Measurements from ENCODE around the gene RPS14. TPM values are rescaled to one million over a fixed set of nuclear protein-coding genes. Genes with fewer than 3 reads are reported as not detected.

The RPS14 gene
- polyA plus RNA-seq, 3 donors from 2014 or later, result 3,321 to 6,011 (median 3,509) TPM

DNA sequence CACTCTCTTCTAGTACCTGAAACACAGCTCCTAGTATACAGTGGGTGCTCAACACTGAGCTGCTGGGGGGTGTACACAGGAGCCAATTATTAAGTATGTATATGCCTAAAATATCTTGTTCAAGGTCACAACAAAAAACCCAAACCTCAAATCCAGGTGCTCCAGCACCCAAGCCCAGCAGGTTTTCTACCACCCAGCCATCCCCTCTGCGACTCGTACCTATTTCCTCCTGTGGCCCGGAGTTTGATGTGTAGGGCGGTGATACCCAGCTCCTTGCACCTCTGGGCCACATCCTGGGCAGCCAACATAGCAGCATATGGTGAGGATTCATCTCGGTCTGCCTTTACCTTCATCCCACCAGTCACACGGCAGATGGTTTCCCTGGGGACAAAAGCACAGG, 3.0 kb downstream of the RPS14 start:
- Mint-ChIP-seq H3K4me1 (peaks cover 41 to 46% of the 10 kb centered on the region in 2 donors), H3K27me3 (ENCODE audit: low read depth in 3 of 3) (peaks cover 0 to 10% (median 7%) of the 10 kb centered on the region in 3 donors), H3K27ac (peak overlapping the region in 4 of 6 donors; percentile 42 to 81 (median 64)), H3K4me3 (no peak overlapping the region), H3K9me3 (no peaks in the 10 kb centered on the region), H3K36me3 (peaks cover 26 to 50% (median 26%) of the 10 kb centered on the region in 3 donors)
- DNase-seq, result no peak

DNA sequence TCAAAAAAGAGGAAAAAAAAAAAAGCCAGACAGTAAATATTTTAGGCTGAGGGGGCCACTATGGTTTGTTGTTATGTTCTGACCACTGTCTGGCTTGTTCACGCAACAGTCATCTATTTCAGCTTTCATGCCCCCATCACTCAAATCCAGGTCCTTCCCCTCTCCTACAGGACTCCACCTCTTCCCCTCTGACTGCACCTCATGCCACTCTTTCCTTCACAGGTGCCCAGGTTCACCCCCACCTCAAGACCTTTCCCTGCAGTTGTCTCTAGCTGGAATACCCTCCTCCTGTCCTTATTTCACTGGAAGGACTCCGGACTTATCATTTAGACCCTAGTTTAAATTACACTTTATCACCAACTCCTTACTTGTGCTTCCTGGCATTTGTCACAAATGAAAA, 3.5 kb downstream of the RPS14 start:
- peaks cover 26 to 50% (median 27%) of the 10 kb centered on the region in 3 donors for H3K36me3 Mint-ChIP-seq
- DNase-seq, result no peak
- H3K27me3 Mint-ChIP-seq (ENCODE audit: low read depth in 3 of 3), result peaks cover under 1 to 10% (median 7%) of the 10 kb centered on the region in 3 donors
- no peaks in the 10 kb centered on the region for H3K9me3 Mint-ChIP-seq
- H3K4me3 Mint-ChIP-seq, result no peak overlapping the region
- peaks cover 41 to 46% of the 10 kb centered on the region in 2 donors for H3K4me1 Mint-ChIP-seq
- H3K27ac Mint-ChIP-seq, result peak overlapping the region in 5 of 6 donors; percentile 32 to 81 (median 54)

GRCh38 chr5:150444770-150445169, 4.8 kb downstream of the RPS14 start:
- Mint-ChIP-seq H3K9me3 (no peaks in the 10 kb centered on the region), H3K27me3 (ENCODE audit: low read depth in 3 of 3) (peaks cover 2 to 7% (median 5%) of the 10 kb centered on the region in 3 donors), H3K4me1 (peaks cover 39 to 41% of the 10 kb centered on the region in 2 donors), H3K4me3 (no peak overlapping the region), H3K27ac (peak overlapping the region in 1 of 6 donors; percentile 79), H3K36me3 (peaks cover 26 to 50% (median 29%) of the 10 kb centered on the region in 3 donors)
- DNase-seq, result no peak

DNA sequence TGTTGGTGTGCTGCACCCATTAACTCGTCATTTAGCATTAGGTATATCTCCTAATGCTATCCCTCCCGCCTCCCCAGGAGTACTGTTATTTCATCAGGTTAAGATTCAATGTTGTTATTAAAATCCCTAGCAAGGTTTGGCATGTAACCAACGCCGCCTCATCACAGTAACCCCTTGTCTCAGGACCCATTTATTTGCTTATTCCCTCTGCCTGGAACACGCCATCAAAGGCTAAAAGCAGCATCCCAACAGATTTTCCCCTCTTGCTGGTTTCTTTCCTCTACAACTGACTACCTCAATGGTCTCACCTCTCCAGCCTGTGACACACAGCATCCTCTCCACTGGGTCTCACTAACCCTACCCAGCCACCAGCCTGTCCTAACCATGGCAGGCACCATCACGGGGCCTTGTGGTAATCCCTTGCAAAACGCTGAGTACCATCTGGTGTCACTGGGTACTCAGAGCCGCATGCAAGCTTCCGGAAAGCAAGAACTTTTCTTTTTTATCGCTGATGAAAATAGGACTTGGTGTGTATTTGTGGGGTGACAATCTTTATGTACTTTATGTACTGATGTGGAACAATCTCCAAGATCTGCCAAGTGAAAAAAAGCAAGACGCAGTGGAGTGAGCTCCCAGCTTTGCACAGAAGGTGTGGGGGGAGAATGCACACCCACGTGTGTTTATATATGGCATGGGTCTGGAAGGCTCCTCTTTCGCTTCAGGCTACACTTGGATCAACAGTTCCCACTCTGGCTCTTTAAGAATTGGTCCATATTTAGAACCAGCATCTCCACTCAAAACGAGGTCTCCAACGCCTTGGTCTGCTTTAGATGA, 6.1 kb downstream of the RPS14 start:
- H3K27ac Mint-ChIP-seq, result peak overlapping the region in 2 of 6 donors; percentile 25 to 55
- DNase-seq, result no peak
- H3K27me3 Mint-ChIP-seq (ENCODE audit: low read depth in 3 of 3), result peaks cover 2 to 4% (median 3%) of the 10 kb centered on the region in 3 donors
- H3K4me1 Mint-ChIP-seq, result peaks cover 29 to 32% of the 10 kb centered on the region in 2 donors
- no peaks in the 10 kb centered on the region for H3K9me3 Mint-ChIP-seq
- H3K4me3 Mint-ChIP-seq, result no peak overlapping the region
- peaks cover 26 to 50% (median 29%) of the 10 kb centered on the region in 3 donors for H3K36me3 Mint-ChIP-seq

- H3K27me3 Mint-ChIP-seq (ENCODE audit: low read depth in 3 of 3), result peaks cover 2 to 3% (median 2%) of the 10 kb centered on the region in 3 donors
- H3K4me3 Mint-ChIP-seq, result no peak overlapping the region
- peaks cover 22 to 24% of the 10 kb centered on the region in 2 donors for H3K4me1 Mint-ChIP-seq
- DNase-seq, result no peak
- peak overlapping the region in 2 of 6 donors; percentile 34 to 55 for H3K27ac Mint-ChIP-seq
- H3K9me3 Mint-ChIP-seq, result no peaks in the 10 kb centered on the region
- H3K36me3 Mint-ChIP-seq, result peaks cover 24 to 45% (median 27%) of the 10 kb centered on the region in 3 donors
Observed at GRCh38 chr5:150442699-150443080, 6.8 kb downstream of the RPS14 start.

GRCh38 chr5:150441813-150442698, 7.5 kb downstream of the RPS14 start:
- Mint-ChIP-seq H3K4me3 (no peak overlapping the region), H3K27ac (peak overlapping the region in 2 of 6 donors; percentile 17 to 55), H3K4me1 (peaks cover 15 to 18% of the 10 kb centered on the region in 2 donors), H3K9me3 (no peaks in the 10 kb centered on the region), H3K36me3 (peaks cover 23 to 38% (median 26%) of the 10 kb centered on the region in 3 donors), H3K27me3 (ENCODE audit: low read depth in 3 of 3) (peaks cover 2 to 3% (median 2%) of the 10 kb centered on the region in 3 donors)
- no peak for DNase-seq

- peaks cover 8 to 12% of the 10 kb centered on the region in 2 donors for H3K4me1 Mint-ChIP-seq
- peaks cover 16 to 29% (median 17%) of the 10 kb centered on the region in 3 donors for H3K36me3 Mint-ChIP-seq
- H3K4me3 Mint-ChIP-seq, result no peak overlapping the region
- H3K27me3 Mint-ChIP-seq (ENCODE audit: low read depth in 3 of 3), result peaks cover 0 to 2% (median 1%) of the 10 kb centered on the region in 3 donors
- peak overlapping the region in 2 of 6 donors; percentile 17 to 55 for H3K27ac Mint-ChIP-seq
- no peak for DNase-seq
- H3K9me3 Mint-ChIP-seq, result no peaks in the 10 kb centered on the region
Observed at GRCh38 chr5:150440948-150441812, 8.4 kb downstream of the RPS14 start.

GRCh38 chr5:150438873-150439546, 10.5 kb downstream of the RPS14 start:
- peaks cover 8 to 9% of the 10 kb centered on the region in 2 donors for H3K4me1 Mint-ChIP-seq
- H3K36me3 Mint-ChIP-seq, result peaks cover 8 to 11% (median 11%) of the 10 kb centered on the region in 3 donors
- no peaks in the 10 kb centered on the region for H3K9me3 Mint-ChIP-seq
- H3K27me3 Mint-ChIP-seq (ENCODE audit: low read depth in 3 of 3), result peaks cover 0 to 2% (median 1%) of the 10 kb centered on the region in 3 donors
- no peak overlapping the region for H3K4me3 Mint-ChIP-seq
- no peak for DNase-seq
- no peak overlapping the region for H3K27ac Mint-ChIP-seq

GRCh38 chr5:150436141-150436680, 13.3 kb downstream of the RPS14 start:
- Mint-ChIP-seq H3K27ac (peak overlapping the region in 4 of 6 donors; percentile 46 to 71 (median 58)), H3K27me3 (ENCODE audit: low read depth in 3 of 3) (peaks cover 0 to 3% (median 2%) of the 10 kb centered on the region in 3 donors), H3K4me3 (peak overlapping the region in 3 of 5 donors; percentile 29 to 58 (median 30)), H3K36me3 (peaks cover 0 to 3% (median 0%) of the 10 kb centered on the region in 3 donors), H3K4me1 (peaks cover 8% of the 10 kb centered on the region in 2 donors), H3K9me3 (no peaks in the 10 kb centered on the region)
- peak; percentile 77 to 84 (median 78) for DNase-seq

DNA sequence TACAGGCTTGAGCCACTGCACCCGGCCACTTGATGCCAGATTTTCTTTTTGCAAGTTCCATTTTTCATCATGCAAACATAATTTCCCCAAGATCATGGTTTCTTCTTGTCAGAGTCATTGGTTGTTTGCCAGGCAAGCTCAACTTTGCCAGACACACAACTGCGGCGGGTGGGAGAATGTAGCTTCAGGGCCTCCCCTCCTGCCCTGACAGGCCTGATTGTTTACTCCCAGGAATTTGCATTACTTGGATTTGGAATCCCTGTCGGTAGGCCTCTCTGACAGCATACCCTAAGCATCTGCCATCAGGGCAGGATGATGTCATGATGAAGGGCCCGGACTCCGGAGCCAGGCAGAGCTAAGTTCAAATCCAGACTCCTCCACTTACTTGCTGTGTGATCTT, 15.1 kb downstream of the RPS14 start:
- H3K9me3 Mint-ChIP-seq, result no peaks in the 10 kb centered on the region
- H3K36me3 Mint-ChIP-seq, result no peaks in the 10 kb centered on the region
- H3K4me3 Mint-ChIP-seq, result no peak overlapping the region
- H3K27ac Mint-ChIP-seq, result no peak overlapping the region
- no peak for DNase-seq
- H3K27me3 Mint-ChIP-seq (ENCODE audit: low read depth in 3 of 3), result peaks cover 0 to 3% (median 0%) of the 10 kb centered on the region in 3 donors
- peaks cover 7 to 8% of the 10 kb centered on the region in 2 donors for H3K4me1 Mint-ChIP-seq

- Mint-ChIP-seq H3K4me1 (peaks cover 7 to 8% of the 10 kb centered on the region in 2 donors), H3K36me3 (no peaks in the 10 kb centered on the region), H3K27me3 (ENCODE audit: low read depth in 3 of 3) (peaks cover 0 to 2% (median 0%) of the 10 kb centered on the region in 3 donors), H3K4me3 (no peak overlapping the region), H3K9me3 (no peaks in the 10 kb centered on the region), H3K27ac (no peak overlapping the region)
- DNase-seq, result no peak
Observed at GRCh38 chr5:150431574-150431973, 18.0 kb downstream of the RPS14 start.

GRCh38 chr5:150431048-150431447, 18.5 kb downstream of the RPS14 start:
- Mint-ChIP-seq H3K27ac (no peak overlapping the region), H3K9me3 (no peaks in the 10 kb centered on the region), H3K27me3 (ENCODE audit: low read depth in 3 of 3) (peaks cover 0 to 2% (median 0%) of the 10 kb centered on the region in 3 donors), H3K4me1 (peaks cover 4% of the 10 kb centered on the region in 2 donors), H3K36me3 (no peaks in the 10 kb centered on the region), H3K4me3 (no peak overlapping the region)
- DNase-seq, result no peak
